Kidney epithelial cell (primary cell): Measurements from ENCODE around the gene MACROD2. TPM values are rescaled to one million over a fixed set of nuclear protein-coding genes. Genes with fewer than 3 reads are reported as not detected.

Source experiments
- DNase-seq: peaks from one replicate; pipeline ENCODE4 v3.0.0-alpha.2; 2010; ENCODE audit warnings: low read depth
- H3K27me3 ChIP-seq: 2 replicates; pipeline ENCODE4 v1.6.0; 2011; ENCODE audit warnings: low read length; ENCODE audit not compliant: control insufficient read depth, insufficient read depth
- H3K36me3 ChIP-seq: 2 replicates; pipeline ENCODE4 v1.5.1; 2011; ENCODE audit warnings: low read length; ENCODE audit not compliant: control insufficient read depth, insufficient read depth
- H3K4me3 ChIP-seq: 2 replicates; pipeline ENCODE4 v1.5.1; 2011; ENCODE audit warnings: low read depth, mild to moderate bottlenecking, control low read depth, low read length
- total RNA-seq: library from RNA; depleted of rRNA; stranded (reverse); fragments of >200 nt; gene quantifications from 2 replicates; pipeline ENCODE4 v1.2.3, GENCODE V29; 2015
- TF ChIP-seq, protein P1 (sequence below): IDR thresholded peaks from 2 replicates; pipeline ENCODE4 v1.5.1; 2011; ENCODE audit warnings: mild to moderate bottlenecking, moderate library complexity, low read length, control low read depth, inconsistent platforms; ENCODE audit not compliant: insufficient read depth, poor library complexity, severe bottlenecking

The MACROD2 gene
- total RNA-seq, 1 donor from 2014 or later: 0.79 TPM

DNA sequence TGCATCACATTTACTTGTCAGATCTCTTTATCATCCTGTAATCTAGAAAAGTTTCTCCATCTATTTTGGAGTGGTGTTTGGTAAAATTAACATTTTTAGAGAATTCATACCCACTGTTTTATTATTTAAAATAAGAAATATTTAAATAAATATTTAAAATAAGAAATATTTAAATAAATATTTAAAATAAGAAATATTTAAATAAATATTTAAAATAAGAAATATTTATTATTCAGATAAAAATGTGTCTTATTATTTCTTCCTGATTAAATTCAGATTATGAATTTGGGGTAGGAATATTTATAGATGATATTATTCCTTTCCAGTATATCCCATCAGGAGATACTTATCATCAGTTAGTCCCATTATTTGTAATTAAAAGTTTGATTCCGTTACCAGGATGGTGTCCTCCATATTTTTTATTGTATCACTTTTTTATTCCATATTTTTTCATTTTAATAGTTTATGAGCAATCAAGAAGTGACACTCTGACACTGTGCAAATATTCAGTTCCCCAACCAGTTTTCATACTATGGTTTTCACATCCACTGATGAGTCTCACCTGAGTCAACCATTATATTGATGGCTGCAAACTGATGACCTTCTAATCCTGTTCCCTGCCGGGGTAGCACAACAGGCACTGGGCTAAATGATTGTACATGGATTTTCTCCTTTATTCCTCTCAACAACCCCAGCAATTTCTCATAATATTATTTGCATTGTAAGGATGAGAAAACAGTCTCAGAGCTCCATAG is 1555.0 kb downstream of the MACROD2 start:
- no peak for DNase-seq
- TF ChIP-seq, protein P1, sequence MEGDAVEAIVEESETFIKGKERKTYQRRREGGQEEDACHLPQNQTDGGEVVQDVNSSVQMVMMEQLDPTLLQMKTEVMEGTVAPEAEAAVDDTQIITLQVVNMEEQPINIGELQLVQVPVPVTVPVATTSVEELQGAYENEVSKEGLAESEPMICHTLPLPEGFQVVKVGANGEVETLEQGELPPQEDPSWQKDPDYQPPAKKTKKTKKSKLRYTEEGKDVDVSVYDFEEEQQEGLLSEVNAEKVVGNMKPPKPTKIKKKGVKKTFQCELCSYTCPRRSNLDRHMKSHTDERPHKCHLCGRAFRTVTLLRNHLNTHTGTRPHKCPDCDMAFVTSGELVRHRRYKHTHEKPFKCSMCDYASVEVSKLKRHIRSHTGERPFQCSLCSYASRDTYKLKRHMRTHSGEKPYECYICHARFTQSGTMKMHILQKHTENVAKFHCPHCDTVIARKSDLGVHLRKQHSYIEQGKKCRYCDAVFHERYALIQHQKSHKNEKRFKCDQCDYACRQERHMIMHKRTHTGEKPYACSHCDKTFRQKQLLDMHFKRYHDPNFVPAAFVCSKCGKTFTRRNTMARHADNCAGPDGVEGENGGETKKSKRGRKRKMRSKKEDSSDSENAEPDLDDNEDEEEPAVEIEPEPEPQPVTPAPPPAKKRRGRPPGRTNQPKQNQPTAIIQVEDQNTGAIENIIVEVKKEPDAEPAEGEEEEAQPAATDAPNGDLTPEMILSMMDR: no peak
- no peaks in the 10 kb centered on the region for H3K27me3 ChIP-seq
- no peaks in the 10 kb centered on the region for H3K36me3 ChIP-seq
- no peak overlapping the region for H3K4me3 ChIP-seq

DNA sequence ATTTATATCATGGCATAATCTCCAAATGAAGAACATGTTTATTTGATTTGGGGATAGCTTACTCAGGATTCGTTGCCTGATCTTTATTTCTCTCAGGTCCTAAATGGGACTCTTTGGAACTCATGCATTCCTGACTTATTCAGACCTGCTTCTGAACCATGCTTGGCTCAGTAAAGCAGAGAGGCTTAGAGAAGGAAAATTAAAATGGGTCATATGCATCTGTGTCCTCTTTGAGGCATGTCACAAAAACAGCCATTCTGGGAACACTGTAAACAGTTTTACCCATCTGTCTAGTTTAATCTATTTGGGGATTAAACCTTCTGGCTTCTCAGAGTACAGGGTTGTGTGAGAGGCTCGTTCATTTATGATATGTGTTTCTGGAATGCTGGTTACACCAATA is 1560.6 kb downstream of the MACROD2 start:
- TF ChIP-seq, protein P1: no peak
- Histone ChIP-seq H3K27me3 (no peaks in the 10 kb centered on the region), H3K36me3 (no peaks in the 10 kb centered on the region), H3K4me3 (no peak overlapping the region)
- DNase-seq: no peak

DNA sequence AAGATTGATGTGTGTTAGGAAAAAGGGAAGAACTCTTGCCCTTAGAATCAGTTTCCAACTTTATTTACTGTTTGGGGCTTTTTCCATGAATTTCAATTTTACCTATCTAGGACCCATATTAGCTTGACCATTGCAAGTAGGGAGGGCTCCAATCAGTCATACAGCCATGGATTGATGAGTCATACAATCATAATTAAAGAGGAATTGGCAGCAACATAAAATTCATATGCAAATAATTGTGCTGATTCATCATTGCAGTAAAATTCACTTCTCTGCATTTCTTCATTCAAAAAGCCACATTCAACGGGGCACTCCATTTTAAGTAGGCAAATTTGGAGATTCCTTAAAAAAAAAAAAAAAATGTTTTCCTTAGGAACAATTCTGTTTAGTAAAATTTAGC is 1561.6 kb downstream of the MACROD2 start:
- H3K36me3 ChIP-seq: no peaks in the 10 kb centered on the region
- H3K4me3 ChIP-seq: no peak overlapping the region
- no peaks in the 10 kb centered on the region for H3K27me3 ChIP-seq
- no peak for DNase-seq
- TF ChIP-seq, protein P1: no peak

DNA sequence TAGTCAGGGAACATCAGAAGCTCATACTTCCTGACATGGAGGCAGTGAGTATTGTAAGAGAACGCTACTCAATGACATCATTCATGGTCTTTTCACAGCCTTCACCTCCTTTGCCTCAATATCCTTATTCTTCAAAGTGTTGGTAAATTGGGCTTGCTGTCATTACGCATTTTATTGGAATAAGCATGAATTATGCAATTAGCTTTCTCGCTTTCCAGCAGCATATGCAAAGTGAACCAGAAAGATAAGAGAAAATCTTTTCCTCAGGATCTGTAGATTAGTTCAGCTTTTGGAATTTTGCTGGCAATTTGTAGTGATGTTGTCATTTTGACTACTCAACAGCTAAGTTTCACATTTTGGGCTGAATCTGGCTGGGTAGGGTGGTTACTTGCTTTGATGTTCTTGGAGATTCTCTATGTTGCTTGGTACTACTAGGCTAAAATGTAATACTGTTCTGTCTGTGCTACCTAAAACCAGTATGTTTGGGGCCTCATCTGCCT is 1565.8 kb downstream of the MACROD2 start:
- H3K36me3 ChIP-seq: no peaks in the 10 kb centered on the region
- no peaks in the 10 kb centered on the region for H3K27me3 ChIP-seq
- no peak overlapping the region for H3K4me3 ChIP-seq
- no peak for DNase-seq
- TF ChIP-seq, protein P1: no peak

DNA sequence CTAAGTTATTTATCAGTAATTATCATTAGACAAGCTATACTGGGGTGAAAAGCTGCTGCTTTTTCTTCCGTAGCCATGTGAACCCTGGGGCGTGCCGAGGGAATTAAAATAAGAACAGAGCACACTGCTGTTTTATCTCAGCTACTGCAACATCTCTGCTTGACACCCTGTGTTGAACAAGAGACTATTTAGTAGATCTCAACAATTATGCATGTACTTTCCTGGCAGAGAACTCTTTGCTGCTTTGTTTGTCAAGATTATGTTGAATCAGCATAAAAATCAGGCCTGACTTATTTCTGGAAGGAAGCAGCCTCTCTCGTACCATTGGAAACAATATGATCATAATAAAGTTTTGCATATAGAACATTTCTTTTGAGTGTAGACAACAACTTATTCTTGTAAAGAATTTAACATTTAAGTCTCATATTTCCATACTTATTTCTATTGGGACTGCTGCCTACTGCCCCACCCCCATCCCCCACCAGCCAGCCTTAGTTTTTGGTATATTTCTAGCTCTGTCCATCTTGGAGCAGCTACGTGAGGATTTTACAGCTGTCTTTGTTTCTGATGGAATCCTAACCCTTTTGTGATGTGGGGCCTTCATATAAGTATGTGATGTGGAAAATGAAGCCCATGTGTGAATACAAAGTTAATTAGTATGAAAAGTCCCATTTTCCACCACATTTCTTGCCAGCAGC is 1566.5 kb downstream of the MACROD2 start:
- Histone ChIP-seq H3K4me3 (no peak overlapping the region), H3K27me3 (no peaks in the 10 kb centered on the region), H3K36me3 (no peaks in the 10 kb centered on the region)
- TF ChIP-seq, protein P1: no peak
- no peak for DNase-seq
